H1 (cell line): ENCODE results near the gene TRIL. TPM values are rescaled to one million over a fixed set of nuclear protein-coding genes. Genes with fewer than 3 reads are reported as not detected.

Experiments used
- CTCF ChIA-PET: fragments of 300-600 bp; sonication (Branson Sonifier 250); formaldehyde crosslinking; loops from one replicate; lab custom pipeline; 2021; ENCODE audit not compliant: partially characterized antibody; lab: Charles Lee
- POLR2A ChIA-PET: fragments of 300-600 bp; sonication (Branson Sonifier 250); formaldehyde crosslinking; loops from one replicate; lab custom pipeline; 2021; ENCODE audit warnings: inconsistent platforms; ENCODE audit not compliant: partially characterized antibody; lab: Charles Lee
- DNase-seq, 2 experiments: peaks; one replicate each; pipeline versions ENCODE4 v3.0.0 to v3.0.0-alpha.2; 2010 to 2022; ENCODE audit warnings: low spot score in 2 of 2, low read depth in 1 of 2, mixed read lengths in 1 of 2
- FAIRE-seq: peaks from 2 replicates; lab custom pipeline; 2011; peaks lifted over from hg19 to GRCh38; lab: Jason Lieb, UNC
- H2AFZ ChIP-seq: 2 replicates; pipeline ENCODE4 v1.8.1; 2012; ENCODE audit warnings: low read length, inconsistent platforms
- H2AK5ac ChIP-seq: 2 replicates; pipeline ENCODE4 v1.6.1; 2013; ENCODE audit warnings: low read depth, low read length
- H2BK120ac ChIP-seq: replicated peaks from 2 replicates; pipeline ENCODE3; 2013; ENCODE audit warnings: low read depth, low read length, inconsistent platforms
- H2BK12ac ChIP-seq: 2 replicates; pipeline ENCODE4 v1.6.1; 2013; ENCODE audit warnings: low read depth, low read length
- H2BK15ac ChIP-seq: 2 replicates; pipeline ENCODE4 v1.6.1; 2013; ENCODE audit warnings: low read length
- H2BK20ac ChIP-seq: 2 replicates; pipeline ENCODE4 v1.6.1; 2013; ENCODE audit warnings: low read length
- H2BK5ac ChIP-seq: 2 replicates; pipeline ENCODE4 v1.6.1; 2013; ENCODE audit warnings: low read depth, low read length
- H3K14ac ChIP-seq: 2 replicates; pipeline ENCODE4 v1.6.1; 2013; ENCODE audit warnings: inconsistent platforms; ENCODE audit not compliant: insufficient read length
- H3K18ac ChIP-seq: 2 replicates; pipeline ENCODE4 v1.6.1; 2013; ENCODE audit warnings: low read length; ENCODE audit errors: extremely low read depth
- H3K23ac ChIP-seq: 2 replicates; pipeline ENCODE4 v1.6.1; 2013; ENCODE audit warnings: inconsistent platforms; ENCODE audit not compliant: insufficient read length
- H3K23me2 ChIP-seq: 2 replicates; pipeline ENCODE4 v1.6.1; 2013; ENCODE audit warnings: low read depth, low read length
- H3K27ac ChIP-seq: 2 replicates; pipeline ENCODE4 v1.6.1; 2011; ENCODE audit warnings: low read depth, low read length, inconsistent platforms
- H3K27me3 ChIP-seq, 4 experiments: replicated peaks in 1 of 4; 1 replicate in 1 of 4; 2 replicates in 3 of 4; pipeline versions ENCODE4 v1.6.1 to v1.8.1; 2011 to 2013; ENCODE audit warnings: low read length in 3 of 4, mild to moderate bottlenecking in 3 of 4, inconsistent platforms in 2 of 4, mixed read lengths in 2 of 4, moderate library complexity in 1 of 4; ENCODE audit not compliant: control insufficient read depth in 3 of 4, insufficient read depth in 3 of 4; ENCODE audit errors: extremely low read depth in 1 of 4
- H3K36me3 ChIP-seq, 4 experiments: 2 replicates each; pipeline versions ENCODE4 v1.6.1 to v1.8.1; 2011 to 2013; ENCODE audit warnings: mild to moderate bottlenecking in 4 of 4, low read length in 3 of 4, moderate library complexity in 2 of 4, control low read depth in 1 of 4, inconsistent platforms in 1 of 4; ENCODE audit not compliant: insufficient read depth in 4 of 4, control insufficient read depth in 2 of 4
- H3K4ac ChIP-seq: replicated peaks from 2 replicates; pipeline ENCODE3; 2013; ENCODE audit warnings: low read length, low read depth, mixed read lengths, inconsistent platforms; ENCODE audit not compliant: insufficient read length
- H3K4me1 ChIP-seq, 4 experiments: replicated peaks in 1 of 4; 1 replicate in 1 of 4; 2 replicates in 3 of 4; pipeline versions ENCODE4 v1.6.1 to v1.8.1; 2011 to 2013; ENCODE audit warnings: low read length in 3 of 4, inconsistent platforms in 2 of 4, mixed read lengths in 1 of 4; ENCODE audit not compliant: insufficient read depth in 4 of 4, control insufficient read depth in 3 of 4
- H3K4me2 ChIP-seq, 2 experiments: 2 replicates each; pipeline versions ENCODE4 v1.6.1 to v1.8.1; 2011 to 2013; ENCODE audit warnings: low read depth in 2 of 2, low read length in 2 of 2, control low read depth in 1 of 2, inconsistent platforms in 1 of 2, mild to moderate bottlenecking in 1 of 2; ENCODE audit not compliant: insufficient read depth in 1 of 2
- H3K4me3 ChIP-seq, 4 experiments: fragments of 200-600, 300-600 bp in 1 of 4; sonication (generic), shearing (Covaris generic), sonication (Bioruptor Twin) in 1 of 4; 2 replicates each; pipeline versions ENCODE4 v1.5.1 to v1.8.1; 2011 to 2016; ENCODE audit warnings: low read length in 4 of 4, low read depth in 3 of 4, control low read depth in 2 of 4, inconsistent platforms in 2 of 4, mild to moderate bottlenecking in 2 of 4, mixed read lengths in 1 of 4, moderate library complexity in 1 of 4; ENCODE audit not compliant: insufficient read depth in 2 of 4; ENCODE audit errors: extremely low read depth in 1 of 4
- H3K56ac ChIP-seq: replicated peaks from 2 replicates; pipeline ENCODE3; 2013; ENCODE audit warnings: low read depth, mild to moderate bottlenecking, mixed read lengths, low read length, inconsistent platforms; ENCODE audit not compliant: insufficient read length
- H3K79me1 ChIP-seq: 2 replicates; pipeline ENCODE4 v1.6.1; 2013; ENCODE audit warnings: low read depth, low read length, control low read depth
- H3K79me2 ChIP-seq, 2 experiments: 2 replicates each; pipeline versions ENCODE4 v1.6.1 to v1.8.1; 2012 to 2013; ENCODE audit warnings: low read length in 2 of 2, mild to moderate bottlenecking in 2 of 2, inconsistent platforms in 1 of 2; ENCODE audit not compliant: insufficient read depth in 2 of 2, control insufficient read depth in 1 of 2
- H3K9ac ChIP-seq, 4 experiments: replicated peaks in 1 of 4; 1 replicate in 1 of 4; 2 replicates in 3 of 4; pipeline versions ENCODE4 v1.6.1 to v1.8.1; 2011 to 2013; ENCODE audit warnings: low read depth in 3 of 4, low read length in 3 of 4, control low read depth in 2 of 4, mild to moderate bottlenecking in 2 of 4, moderate library complexity in 2 of 4, inconsistent platforms in 1 of 4; ENCODE audit errors: extremely low read depth in 1 of 4
- H3K9me3 ChIP-seq, 2 experiments: 2 replicates each; pipeline versions ENCODE4 v1.6.1 to v1.8.1; 2012 to 2013; ENCODE audit warnings: mild to moderate bottlenecking in 2 of 2, moderate library complexity in 2 of 2, control low read depth in 1 of 2, inconsistent platforms in 1 of 2, low read depth in 1 of 2, low read length in 1 of 2, mixed read lengths in 1 of 2; ENCODE audit not compliant: insufficient read depth in 2 of 2
- H4K20me1 ChIP-seq, 2 experiments: replicated peaks in 1 of 2; 2 replicates each; pipeline versions ENCODE3 to v1.8.1; 2011 to 2013; ENCODE audit warnings: inconsistent platforms in 2 of 2, low read length in 2 of 2, mild to moderate bottlenecking in 1 of 2; ENCODE audit not compliant: insufficient read depth in 2 of 2, control insufficient read depth in 1 of 2
- H4K5ac ChIP-seq: 2 replicates; pipeline ENCODE4 v1.6.1; 2013; ENCODE audit warnings: low read length, low read depth, mixed read lengths, inconsistent platforms; ENCODE audit not compliant: insufficient read length
- H4K8ac ChIP-seq: 2 replicates; pipeline ENCODE4 v1.8.0; 2013; ENCODE audit warnings: mild to moderate bottlenecking, moderate library complexity, low read length, inconsistent platforms; ENCODE audit not compliant: insufficient read depth; ENCODE audit errors: extremely low read depth
- H4K91ac ChIP-seq: replicated peaks from 2 replicates; pipeline ENCODE3; 2013; ENCODE audit warnings: low read length, mixed read lengths, inconsistent platforms; ENCODE audit not compliant: insufficient read length
- BACH1 ChIP-seq: IDR thresholded peaks from 2 replicates; pipeline ENCODE4 v1.6.1; 2012; ENCODE audit warnings: low read length, improper control_type of control experiment
- CHD1 ChIP-seq: IDR thresholded peaks from 2 replicates; pipeline ENCODE4 v1.6.1; 2012; ENCODE audit warnings: low read depth, low read length, improper control_type of control experiment
- CTBP2 ChIP-seq: IDR thresholded peaks from 2 replicates; pipeline ENCODE4 v1.7.0; 2011; ENCODE audit warnings: borderline replicate concordance, mild to moderate bottlenecking, moderate library complexity, mixed read lengths, low read length; ENCODE audit not compliant: insufficient read depth, insufficient read length
- CTCF ChIP-seq, 3 experiments: IDR thresholded peaks; 1 replicate in 2 of 3; 2 replicates in 1 of 3; pipeline versions ENCODE4 v1.5.1 to v1.6.1; 2011; ENCODE audit warnings: low read length in 3 of 3, mild to moderate bottlenecking in 3 of 3, inconsistent platforms in 2 of 3, low read depth in 1 of 3, moderate library complexity in 1 of 3; ENCODE audit not compliant: insufficient read depth in 1 of 3; ENCODE audit errors: control extremely low read depth in 1 of 3
- KDM4A ChIP-seq: IDR thresholded peaks from one replicate; pipeline ENCODE4 v1.7.1; 2012; ENCODE audit warnings: low read depth, mild to moderate bottlenecking, moderate library complexity, low read length, inconsistent platforms; ENCODE audit not compliant: severe bottlenecking
- POLR2AphosphoS5 ChIP-seq: IDR thresholded peaks from 2 replicates; pipeline ENCODE4 v1.6.1; 2011; ENCODE audit warnings: low read depth, low read length
- RFX5 ChIP-seq: IDR thresholded peaks from 2 replicates; pipeline ENCODE4 v1.6.1; 2011; ENCODE audit warnings: low read depth, low read length, improper control_type of control experiment, borderline replicate concordance
- SAP30 ChIP-seq: fragments of 300-600 bp; sonication (generic); IDR thresholded peaks from 2 replicates; pipeline ENCODE4 v1.7.1; 2012; ENCODE audit warnings: low read length, moderate library complexity, mild to moderate bottlenecking, inconsistent platforms; ENCODE audit not compliant: insufficient read depth, insufficient replicate concordance
- SP1 ChIP-seq: IDR thresholded peaks from 2 replicates; pipeline ENCODE4 v1.6.1; 2011; ENCODE audit warnings: low read depth, low read length
- SRF ChIP-seq: IDR thresholded peaks from 2 replicates; pipeline ENCODE4 v1.6.1; 2011; ENCODE audit warnings: mild to moderate bottlenecking, low read depth, low read length, moderate library complexity
- WGBS, 2 experiments: shearing (Covaris generic) in 1 of 2; methylation state at CpG; one replicate each; pipeline versions ENCODE4 v1.1.6 to v1.1.7; 2013 to 2015; ENCODE audit warnings: low lambda C conversion rate in 2 of 2, mixed read lengths in 2 of 2, inconsistent platforms in 1 of 2, low coverage in 1 of 2, missing lambda C conversion rate in 1 of 2; ENCODE audit not compliant: insufficient replicate concordance in 2 of 2, insufficient coverage in 1 of 2, insufficient read length in 1 of 2; ENCODE audit errors: extremely low coverage in 1 of 2, missing lambda C conversion rate in 1 of 2; 5-methylcytosine and 5-hydroxymethylcytosine counted together
- polyA plus RNA-seq, 7 experiments: library from polyadenylated mRNA; depleted of rRNA in 3 of 7; stranded (reverse) in 5 of 7; unstranded in 2 of 7; fragments of >200 nt in 5 of 7; fragments of 200-250 nt in 2 of 7; gene quantifications; 1 replicate in 5 of 7; 2 replicates in 1 of 7; 4 replicates in 1 of 7; pipeline versions ENCODE4 v1.2.1 to v1.2.3, GENCODE V29; 2011 to 2013; ENCODE audit warnings: missing spikeins in 2 of 7, mixed read lengths in 2 of 7
- total RNA-seq: library from RNA; stranded (reverse); fragmentation: NEBNext Ultra II Directional; extraction: Animal tissue kit (Norgen Biotek cat#: 25700); gene quantifications from 2 replicates; pipeline ENCODE4 v1.2.1, GENCODE V29; 2021

The TRIL gene
- total and polyA plus RNA-seq, 2 of the 8 experiments (the other 6 are each of a cell fraction or from before 2014, with no cell fraction given): 3.9 to 5.5 TPM

GRCh38 chr7:29000717-29001076 lies 42.6 kb upstream of the TRIL start:
- WGBS, 2 experiments: 93% methylated on average over 2 of the region's 2 CpGs; no CpG with 5 or more reads in 1 of the 2 experiments
- CTCF ChIA-PET: interaction anchor here (4.0 kb wide), 1 partner anchor 44 kb away, joined by 18 read pairs; the partner anchor contains the start of gene TRIL
- no peak overlapping the region for H3K56ac ChIP-seq

More at GRCh38 chr7:29000717-29001076, 42.6 kb upstream of the TRIL start:
- H4K5ac ChIP-seq: no peak overlapping the region
- TF ChIP-seq CHD1: no peak
- TF ChIP-seq RFX5: no peak
- TF ChIP-seq SRF: no peak
- TF ChIP-seq POLR2AphosphoS5: no peak
- TF ChIP-seq SAP30: no peak
- no peak for TF ChIP-seq CTBP2
- no peak for TF ChIP-seq KDM4A
- TF ChIP-seq SP1: no peak
- no peak for TF ChIP-seq CTCF (IDR thresholded peaks at IDR 0.05; ENCODE audit: control extremely low read depth in 1 of 3, insufficient read depth in 1 of 3, low read depth in 1 of 3, low read length in 3 of 3)
- TF ChIP-seq BACH1: no peak
- TF ChIP-seq, all 59 proteins: peak for 0
- Histone ChIP-seq H3K4me1 (peaks cover 0 to 10% (median 6%) of the 10 kb centered on the region in 4 experiments; a peak in 4 of 7 replicates), H2AK5ac (no peak overlapping the region), H4K20me1 (no peaks in the 10 kb centered on the region), H3K14ac (no peak overlapping the region), H3K27me3 (no peaks in the 10 kb centered on the region), H2BK15ac (no peak overlapping the region), H3K9me3 (peaks cover 4 to 6% of the 10 kb centered on the region in 2 experiments; a peak in 2 of 4 replicates), H3K23me2 (no peaks in the 10 kb centered on the region), H2BK120ac (no peak overlapping the region), H2BK20ac (no peak overlapping the region), H2AFZ (no peak overlapping the region), H3K4me3 (no peak overlapping the region), H3K4ac (no peak overlapping the region), H3K79me2 (no peaks in the 10 kb centered on the region), H3K9ac (no peak overlapping the region), H3K23ac (no peak overlapping the region), H3K18ac (no peak overlapping the region), H2BK12ac (no peak overlapping the region), H3K36me3 (no peaks in the 10 kb centered on the region), H3K79me1 (no peaks in the 10 kb centered on the region), H4K8ac (no peak overlapping the region), H2BK5ac (no peak overlapping the region), H3K27ac (no peak overlapping the region), H3K4me2 (no peak overlapping the region), H4K91ac (no peak overlapping the region)
- no peak for DNase-seq
- no peak for FAIRE-seq
- POLR2A ChIA-PET: no interaction called here
